Panc1 (cell line): ENCODE results near the gene DCP2.

Experiments
- CTCF ChIP-seq: fragments of 450-650 bp; IDR thresholded peaks from 2 replicates; pipeline ENCODE4 v1.5.1; 2017; ENCODE audit warnings: mild to moderate bottlenecking
- POLR2AphosphoS5 ChIP-seq: IDR thresholded peaks from 2 replicates; pipeline ENCODE4 v1.6.1; 2012; ENCODE audit warnings: mild to moderate bottlenecking, low read depth, low read length, moderate library complexity
- REST ChIP-seq, 2 experiments: IDR thresholded peaks; 2 replicates each; pipeline ENCODE4 v1.6.1; 2011 to 2012; ENCODE audit warnings: low read depth in 2 of 2, control low read depth in 1 of 2, low read length in 1 of 2, mild to moderate bottlenecking in 1 of 2, moderate library complexity in 1 of 2; ENCODE audit not compliant: insufficient read depth in 1 of 2
- TCF7L2 ChIP-seq: IDR thresholded peaks from 2 replicates; pipeline ENCODE4 v1.6.1; 2011; ENCODE audit warnings: mild to moderate bottlenecking, low read depth, low read length, inconsistent platforms

DNA sequence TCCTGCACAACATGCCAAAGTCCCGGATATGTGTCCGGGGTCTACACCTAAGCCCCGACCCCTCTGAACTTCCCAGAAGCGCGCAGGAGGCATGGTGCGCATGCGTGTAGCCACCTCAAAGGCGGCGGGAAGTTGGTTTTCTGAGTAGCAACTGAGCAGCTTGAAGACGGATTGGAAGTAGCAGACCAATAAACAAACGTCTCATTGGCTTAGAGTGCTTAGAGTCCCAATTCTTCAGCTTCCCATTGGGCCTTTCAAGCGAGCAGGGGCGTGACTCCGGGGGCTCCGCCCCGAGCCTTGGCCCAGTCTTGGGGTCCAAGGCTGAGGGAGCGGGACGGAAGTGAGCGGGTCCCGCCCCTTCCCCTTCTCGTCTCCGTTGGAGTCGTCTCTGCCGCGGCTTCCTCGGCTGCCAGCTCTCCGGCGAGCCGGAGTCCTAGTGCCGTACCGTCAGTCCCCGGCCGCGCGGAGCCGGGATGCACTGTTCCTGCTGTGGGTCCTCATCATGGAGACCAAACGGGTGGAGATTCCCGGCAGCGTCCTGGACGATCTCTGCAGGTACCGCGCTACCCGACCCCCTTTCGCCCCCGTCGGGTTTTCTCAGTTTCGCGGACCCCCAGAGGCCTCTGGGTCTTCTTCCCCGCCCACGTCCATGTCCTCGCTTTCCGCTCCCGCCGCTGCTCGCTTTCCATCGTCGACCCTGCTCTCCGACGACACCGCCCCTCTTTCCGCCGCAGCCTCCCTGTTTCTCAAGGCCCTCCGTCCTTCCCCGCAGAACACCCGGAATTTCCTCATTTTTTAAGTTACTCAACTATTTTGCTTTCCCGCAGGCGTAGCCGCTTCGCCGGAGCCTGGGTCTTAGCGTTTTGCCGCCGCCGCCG is at the start of gene DCP2:
- TF ChIP-seq CTCF (no peak), POLR2AphosphoS5 (peak; percentile 94), TCF7L2 (peak; percentile 94), REST (IDR thresholded peaks at IDR 0.05; ENCODE audit: insufficient read depth in 1 of 2, low read depth in 2 of 2, low read length in 1 of 2) (no peak)
